CD4-positive, alpha-beta T cell treated with Interleukin-4 for 1 hour (primary cell): ENCODE results near the gene STK32B.

ENCODE experiments used
- DNase-seq, 2 donors: peaks; one replicate each; pipeline ENCODE4 v3.0.0-alpha.2; 2020 to 2022

Gene STK32B

GRCh38 chr4:5456296-5456845, 405.1 kb downstream of the STK32B start:
- no peak for DNase-seq

GRCh38 chr4:5458676-5459075, 407.4 kb downstream of the STK32B start:
- no peak for DNase-seq

- no peak for DNase-seq
Observed at GRCh38 chr4:5459236-5459635, 408.0 kb downstream of the STK32B start.

- DNase-seq: no peak
Observed at GRCh38 chr4:5460106-5460801, 409.0 kb downstream of the STK32B start.

DNA sequence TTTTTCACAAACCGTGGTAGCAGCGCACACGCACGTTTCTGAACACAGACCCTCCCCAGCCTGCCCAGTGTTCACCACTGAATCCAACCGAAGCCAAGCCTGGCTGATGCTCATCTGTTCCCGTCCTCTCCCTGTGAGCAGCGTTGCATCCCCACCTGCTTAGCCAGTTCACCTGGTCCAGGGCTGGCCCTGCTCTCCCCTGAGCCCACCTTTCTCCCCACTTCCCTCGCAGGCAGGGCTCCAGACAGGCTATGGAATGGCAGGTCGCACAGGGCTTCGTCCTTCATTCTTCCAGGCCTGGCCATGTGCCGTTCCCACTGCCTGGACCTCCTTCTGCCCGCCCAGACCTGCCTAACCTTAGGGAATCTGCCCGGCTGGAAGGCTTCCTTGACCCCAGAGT, 410.2 kb downstream of the STK32B start:
- DNase-seq: no peak

- no peak for DNase-seq
Observed at GRCh38 chr4:5462254-5462835, 411.1 kb downstream of the STK32B start.

GRCh38 chr4:5462896-5463295, 411.6 kb downstream of the STK32B start:
- no peak for DNase-seq

DNA sequence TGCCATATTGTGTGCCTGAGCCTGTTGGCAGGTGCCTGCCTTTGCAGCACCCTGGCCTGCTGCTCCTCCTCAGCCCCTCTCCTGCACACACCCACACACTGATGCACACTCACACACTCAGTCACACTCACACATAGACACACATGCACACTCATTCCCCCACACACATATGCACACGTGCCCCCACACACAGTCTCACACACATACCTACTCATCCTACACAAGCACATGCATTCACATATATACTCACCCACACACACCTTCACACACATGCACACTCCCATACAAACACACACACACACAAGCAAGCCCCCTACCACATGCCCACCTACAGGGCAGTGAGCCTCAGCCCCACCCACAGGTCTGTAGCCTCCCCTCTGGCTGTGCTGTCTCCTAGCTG, 412.1 kb downstream of the STK32B start:
- DNase-seq: no peak

DNA sequence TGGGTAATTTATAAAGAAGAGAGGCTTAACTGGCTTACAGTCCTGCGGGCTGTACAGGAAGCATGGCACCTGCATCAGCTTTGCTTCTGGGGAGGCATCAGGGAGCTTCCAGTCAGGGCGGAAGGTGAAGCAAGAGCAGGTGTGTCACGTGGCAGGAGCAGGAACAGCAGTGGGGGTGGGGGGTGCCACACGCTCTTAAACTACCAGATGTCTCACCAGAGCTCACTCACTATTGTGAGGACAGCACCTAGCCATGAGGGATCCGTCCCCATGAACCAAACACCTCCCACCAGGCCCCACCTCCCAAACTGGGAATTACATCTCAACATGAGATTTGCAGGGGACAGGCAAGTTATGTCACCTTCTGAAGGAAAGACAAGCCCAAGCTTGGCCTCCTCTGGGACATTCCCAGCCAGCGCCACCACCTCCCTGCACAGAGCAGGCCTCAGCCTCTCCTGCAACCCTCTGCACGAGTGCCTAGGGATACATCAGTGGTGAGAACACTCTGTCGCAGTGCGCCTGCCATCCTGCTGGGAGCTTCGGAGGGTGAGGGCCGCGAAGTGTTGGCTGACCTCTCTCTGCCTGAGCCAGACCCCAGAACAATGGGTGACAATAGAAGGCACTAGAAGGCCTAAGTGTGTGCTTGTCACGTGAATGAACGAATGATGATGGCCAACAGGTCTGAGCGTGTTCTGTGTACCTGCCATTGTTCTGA, 412.8 kb downstream of the STK32B start:
- no peak for DNase-seq

- no peak for DNase-seq
Observed at GRCh38 chr4:5465529-5465928, 414.2 kb downstream of the STK32B start.

GRCh38 chr4:5465956-5466355, 414.7 kb downstream of the STK32B start:
- DNase-seq: no peak

GRCh38 chr4:5467111-5467510, 415.8 kb downstream of the STK32B start:
- DNase-seq: no peak

- DNase-seq: no peak
Observed at GRCh38 chr4:5469151-5469775, 418.0 kb downstream of the STK32B start.

DNA sequence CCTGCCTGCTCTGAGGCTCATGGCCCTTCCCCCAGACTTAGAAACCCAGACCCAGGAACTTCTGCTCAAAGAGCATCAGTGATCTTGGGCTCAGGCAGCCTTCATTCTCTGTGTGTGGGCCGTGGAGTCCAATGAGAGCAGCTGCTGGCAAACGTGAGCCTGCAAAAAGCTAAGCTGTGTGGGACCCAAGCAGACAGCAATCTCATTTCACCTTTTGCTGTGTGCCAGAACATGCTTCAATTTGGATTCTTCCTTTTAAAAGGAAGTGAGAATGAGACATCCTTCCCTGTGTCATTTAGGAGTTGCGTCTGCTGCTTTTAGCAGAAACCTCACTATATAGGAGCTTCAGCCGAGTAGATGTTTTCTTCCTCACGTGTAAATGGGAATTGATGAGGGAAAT, 418.6 kb downstream of the STK32B start:
- DNase-seq: no peak

DNA sequence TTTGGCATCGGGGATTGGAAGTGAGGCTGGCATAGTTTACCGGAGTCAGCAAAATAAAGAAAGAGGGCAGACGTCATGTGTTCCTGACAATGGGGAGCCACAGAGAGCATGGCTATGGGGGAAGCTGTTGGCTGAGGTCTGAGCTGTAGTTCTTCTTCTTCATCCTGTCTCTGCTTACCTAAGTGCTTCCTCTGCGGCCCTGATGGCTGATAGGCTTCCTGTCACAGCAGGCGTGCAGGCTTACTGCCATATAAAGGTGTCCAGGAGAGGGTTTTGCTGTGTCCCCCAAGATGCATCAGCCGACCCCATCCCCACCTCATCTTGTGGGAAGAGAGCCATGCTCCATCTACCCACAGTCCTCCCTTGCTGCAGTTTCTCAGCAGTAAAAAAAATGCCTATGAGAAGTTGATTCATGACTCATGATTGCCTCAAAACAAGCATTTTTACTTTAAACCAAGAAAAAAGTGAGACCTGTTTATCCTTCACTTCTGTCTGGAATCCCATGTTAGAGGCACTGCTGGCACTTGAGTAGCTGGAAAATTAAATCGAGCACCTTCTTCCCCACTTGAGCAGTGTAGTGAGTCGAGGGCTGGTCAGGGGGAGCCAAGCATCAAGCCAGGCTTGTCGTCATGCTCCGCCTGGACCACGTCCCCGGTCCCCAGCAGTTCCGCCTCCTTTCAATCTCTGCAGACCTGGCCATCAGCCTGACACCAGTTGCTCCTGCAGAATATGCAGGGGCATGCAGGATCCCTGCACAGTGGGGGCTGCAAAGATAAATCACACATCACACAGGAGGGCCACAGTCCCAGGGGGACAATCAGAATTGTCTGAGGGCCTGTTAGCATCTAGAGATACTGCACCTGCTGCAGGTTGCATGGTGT, 419.3 kb downstream of the STK32B start:
- DNase-seq: no peak

DNA sequence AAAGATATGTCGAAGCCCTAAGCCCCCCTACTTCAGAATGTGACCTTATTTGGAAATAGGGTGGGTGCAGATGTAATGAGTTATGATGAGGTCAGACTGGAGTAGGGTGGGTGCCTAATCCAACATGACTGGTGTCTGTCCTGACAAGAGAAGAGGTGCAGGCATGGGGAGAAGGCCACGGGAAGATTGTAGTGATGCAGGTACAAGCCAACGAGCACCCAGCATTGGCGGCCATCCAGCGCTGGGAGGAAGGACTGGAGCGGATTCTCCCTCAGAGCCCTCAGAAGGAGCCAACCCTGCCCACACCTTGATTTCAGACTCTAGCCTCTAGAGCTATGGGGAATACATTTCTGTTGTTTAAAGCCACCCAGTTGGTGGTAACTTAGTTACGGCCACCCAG, 419.9 kb downstream of the STK32B start:
- DNase-seq: no peak

DNA sequence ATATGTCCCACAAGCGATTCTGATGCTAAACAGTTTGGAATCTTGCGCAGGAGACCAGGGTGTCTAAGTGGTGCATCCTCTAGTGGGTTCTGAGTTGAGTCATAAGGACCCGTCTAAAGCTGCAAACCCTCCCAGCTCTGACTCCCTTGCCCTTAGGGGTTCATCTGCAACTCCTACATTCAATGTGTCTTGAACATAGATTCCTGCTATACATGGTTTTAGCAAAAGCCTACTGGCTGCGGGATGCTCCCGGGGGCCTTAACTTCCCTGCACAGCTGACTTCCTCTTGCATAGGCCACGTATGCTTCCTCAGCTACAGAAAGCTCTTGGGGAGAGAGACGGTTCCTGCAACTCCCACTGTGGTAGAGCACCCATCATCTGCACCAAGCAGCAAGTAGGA, 420.4 kb downstream of the STK32B start:
- DNase-seq: no peak

DNA sequence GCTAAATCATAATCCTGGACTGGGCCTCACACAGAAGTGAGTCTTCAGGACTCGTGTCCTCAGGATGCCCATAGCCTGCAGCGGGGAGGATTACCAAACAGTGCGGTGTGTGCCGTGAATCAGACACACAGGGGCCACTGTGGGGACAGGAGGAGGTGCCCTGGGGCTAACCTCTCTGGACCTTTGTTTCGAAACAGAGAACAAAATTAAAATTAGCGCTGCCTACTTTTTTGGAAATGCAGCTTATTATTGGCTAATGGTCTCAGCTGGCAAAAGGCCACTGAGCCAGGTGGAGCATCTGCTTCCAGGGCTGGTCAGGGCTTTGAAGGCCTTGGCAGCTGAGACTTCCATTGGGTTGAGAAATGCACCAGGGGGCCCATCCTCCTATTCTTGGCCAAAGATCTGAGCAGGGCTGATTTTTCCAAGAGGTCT, 420.9 kb downstream of the STK32B start:
- no peak for DNase-seq

- DNase-seq: no peak
Observed at GRCh38 chr4:5473125-5473524, 421.8 kb downstream of the STK32B start.

DNA sequence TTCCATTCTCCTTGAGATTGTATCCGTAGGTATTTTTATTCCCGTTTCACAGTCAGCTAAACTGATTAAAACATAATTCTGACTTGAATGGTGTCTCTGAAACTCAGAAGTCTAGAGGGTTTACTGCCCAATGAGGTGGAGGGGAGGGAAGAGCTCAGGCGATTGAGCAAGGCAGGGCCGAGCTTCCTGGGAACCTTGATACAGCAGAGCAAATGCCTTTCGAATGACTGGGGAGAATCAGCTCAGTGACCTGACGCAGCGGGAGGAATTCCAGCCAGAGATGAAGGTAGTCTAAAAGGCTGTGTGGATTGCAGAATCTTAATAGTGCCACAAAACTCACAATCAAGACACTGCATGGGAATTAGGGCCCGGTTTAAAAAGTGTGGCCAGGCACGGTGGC, 423.5 kb downstream of the STK32B start:
- DNase-seq: no peak

DNA sequence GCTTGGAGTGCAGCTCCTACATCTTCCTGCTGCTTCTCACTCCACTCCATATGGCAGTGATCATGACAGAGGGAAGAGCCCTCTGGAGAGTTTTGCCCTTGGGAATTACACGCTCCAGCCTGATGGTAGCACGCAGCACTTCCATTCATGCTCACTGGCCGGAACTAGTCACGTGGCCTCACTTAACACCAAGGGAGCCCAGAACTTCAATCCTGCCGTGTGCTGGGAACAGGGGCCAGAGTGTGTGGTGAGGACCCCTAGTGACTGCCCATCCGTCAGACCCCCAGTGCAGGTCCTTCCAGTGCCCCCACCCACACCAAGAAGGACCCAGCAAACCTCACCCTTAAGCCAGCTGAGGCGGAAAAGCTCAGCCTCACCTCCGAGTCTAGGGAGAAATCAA, 426.3 kb downstream of the STK32B start:
- DNase-seq: no peak

GRCh38 chr4:5478169-5478568, 426.9 kb downstream of the STK32B start:
- DNase-seq: no peak

DNA sequence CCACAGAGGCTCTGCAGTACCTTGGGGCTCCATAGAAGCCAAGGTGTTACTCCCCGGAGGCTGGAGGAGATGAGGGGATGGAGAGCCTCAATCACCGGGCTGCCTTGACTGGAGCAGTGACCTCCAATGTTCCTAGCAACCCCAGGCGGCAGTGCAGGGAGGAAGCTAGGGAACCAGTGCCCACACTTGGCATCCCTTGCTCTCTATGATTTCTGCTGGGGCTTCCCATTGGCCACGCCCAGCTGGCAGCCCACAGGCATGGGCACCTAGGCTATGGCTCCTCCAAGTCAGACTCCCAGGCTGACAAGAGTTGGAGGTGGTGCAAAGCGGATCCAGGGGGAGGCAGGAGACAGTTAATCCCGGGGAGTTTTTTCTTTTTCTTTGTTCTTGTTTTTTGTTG, 427.4 kb downstream of the STK32B start:
- DNase-seq: no peak
